DND-41 (cell line): ENCODE results near the gene OR7C1.
"Not testable (repeated sequence)": the region's sequence is repeated elsewhere in the genome, so short reads cannot be mapped to it uniquely, and the experiment has no call there.

ENCODE experiments used
- ATAC-seq: fragments of 200-7000 bp; cut with Tn5 transposase; 3 replicates; pipeline ENCODE4 v1.9.1; 2021; ENCODE audit warnings: low read depth; ENCODE audit not compliant: insufficient read depth
- DNase-seq: peaks from one replicate; pipeline ENCODE4 v3.0.0-alpha.2; 2020
- H2AFZ ChIP-seq: 2 replicates; pipeline ENCODE4 v1.6.0; 2012; ENCODE audit warnings: low read depth, low read length
- H3K27ac ChIP-seq: 2 replicates; pipeline ENCODE4 v1.5.1; 2012; ENCODE audit warnings: low read length, inconsistent platforms
- H3K27me3 ChIP-seq: fragments of 200-600 bp; sonication (generic); 2 replicates; pipeline ENCODE4 v1.6.0; 2012; ENCODE audit warnings: low read length, mild to moderate bottlenecking, inconsistent platforms; ENCODE audit not compliant: insufficient read depth, poor library complexity
- H3K36me3 ChIP-seq: 2 replicates; pipeline ENCODE4 v1.5.1; 2012; ENCODE audit warnings: low read length, inconsistent platforms; ENCODE audit not compliant: insufficient read depth
- H3K4me1 ChIP-seq: 2 replicates; pipeline ENCODE4 v1.5.1; 2012; ENCODE audit warnings: mild to moderate bottlenecking, low read length; ENCODE audit not compliant: insufficient read depth
- H3K4me2 ChIP-seq: 2 replicates; pipeline ENCODE4 v1.6.0; 2012; ENCODE audit warnings: mild to moderate bottlenecking, moderate library complexity, low read length, inconsistent platforms; ENCODE audit not compliant: insufficient read depth
- H3K4me3 ChIP-seq, 2 experiments: fragments of 200-600 bp in 1 of 2; shearing (Covaris generic) in 1 of 2; 2 replicates each; pipeline ENCODE4 v1.5.1; 2012 to 2016; ENCODE audit warnings: inconsistent platforms in 2 of 2, low read length in 2 of 2, mild to moderate bottlenecking in 2 of 2, low read depth in 1 of 2, moderate library complexity in 1 of 2
- H3K79me2 ChIP-seq: 2 replicates; pipeline ENCODE4 v1.6.0; 2012; ENCODE audit warnings: low read length, inconsistent platforms; ENCODE audit not compliant: insufficient read depth
- H3K9ac ChIP-seq: 2 replicates; pipeline ENCODE4 v1.6.0; 2012; ENCODE audit warnings: low read depth, mild to moderate bottlenecking, inconsistent platforms, low read length, moderate library complexity
- H3K9me3 ChIP-seq: 2 replicates; pipeline ENCODE4 v1.5.1; 2012; ENCODE audit warnings: low read length, moderate library complexity, mild to moderate bottlenecking, inconsistent platforms; ENCODE audit not compliant: insufficient read depth, severe bottlenecking
- H4K20me1 ChIP-seq: 2 replicates; pipeline ENCODE4 v1.6.0; 2012; ENCODE audit warnings: low read length; ENCODE audit not compliant: insufficient read depth
- CTCF ChIP-seq: IDR thresholded peaks from 2 replicates; pipeline ENCODE4 v1.5.1; 2012; ENCODE audit warnings: borderline replicate concordance, low read length, moderate library complexity, mild to moderate bottlenecking; ENCODE audit not compliant: poor library complexity, severe bottlenecking; ENCODE audit errors: extremely low read depth
- EZH2 ChIP-seq: IDR thresholded peaks from 3 replicates; pipeline ENCODE4 v1.6.1; 2012; ENCODE audit warnings: borderline replicate concordance, low read depth, mild to moderate bottlenecking, moderate library complexity, low read length, inconsistent platforms; ENCODE audit not compliant: severe bottlenecking

The OR7C1 gene

GRCh38 chr19:14779151-14779550 is 55.8 kb downstream of the OR7C1 start:
- no peak overlapping the region for H3K9ac ChIP-seq
- no peaks in the 10 kb centered on the region for H3K9me3 ChIP-seq
- no peaks in the 10 kb centered on the region for H4K20me1 ChIP-seq
- TF ChIP-seq CTCF (no peak), EZH2 (no peak)
- H2AFZ ChIP-seq: no peak overlapping the region; the same call in 1 of the 2 replicates
- H3K27me3 ChIP-seq: no peaks in the 10 kb centered on the region
- DNase-seq (no peak), ATAC-seq (no peak)
- H3K27ac ChIP-seq: no peak overlapping the region
- no peaks in the 10 kb centered on the region for H3K36me3 ChIP-seq
- peaks cover 46% of the 10 kb centered on the region for H3K4me1 ChIP-seq
- H3K4me3 ChIP-seq: no peak overlapping the region
- H3K79me2 ChIP-seq: 0 out of 2 replicates have a peak, but pooled peaks cover 2% of the 10 kb centered on the region
- no peak overlapping the region for H3K4me2 ChIP-seq

GRCh38 chr19:14778110-14778845 is 56.7 kb downstream of the OR7C1 start, which contains the start of gene ADGRE2:
Gene ADGRE2, minus strand, starts transcription at chr19:14778560. Its CDS starts 1,804 bp downstream, at chr19:14776756.
- H3K27me3 ChIP-seq, H3K9me3 ChIP-seq, H3K79me2 ChIP-seq, H3K4me2 ChIP-seq, H4K20me1 ChIP-seq, H3K4me3 ChIP-seq, H2AFZ ChIP-seq, H3K9ac ChIP-seq, H3K36me3 ChIP-seq: not testable (repeated sequence)
- H3K27ac ChIP-seq: 0 out of 2 replicates have a peak within 1 kb of the TSS, but pooled peaks have one; percentile 56
- peaks cover 42% of the 10 kb centered on the region for H3K4me1 ChIP-seq
- ATAC-seq (peak; percentile 56), DNase-seq (peak; percentile 64)

- H3K27me3 ChIP-seq, H3K4me2 ChIP-seq, DNase-seq, H2AFZ ChIP-seq, H3K79me2 ChIP-seq, H3K9me3 ChIP-seq, ATAC-seq, H4K20me1 ChIP-seq, H3K36me3 ChIP-seq, H3K27ac ChIP-seq, H3K4me3 ChIP-seq, H3K9ac ChIP-seq: not testable (repeated sequence)
- peaks cover 39% of the 10 kb centered on the region for H3K4me1 ChIP-seq
Measured at GRCh38 chr19:14777645-14778044, 57.3 kb downstream of the OR7C1 start.

GRCh38 chr19:14775869-14776586 is 59.0 kb downstream of the OR7C1 start:
- ATAC-seq (peak; percentile 70), DNase-seq (peak; percentile 79)
- H3K79me2 ChIP-seq: 0 out of 2 replicates have a peak, but pooled peaks cover 2% of the 10 kb centered on the region
- TF ChIP-seq EZH2: no peak
- no peak for TF ChIP-seq CTCF
- H2AFZ ChIP-seq: peak overlapping the region; percentile 54
- H3K27ac ChIP-seq: peak overlapping the region; percentile 82
- H3K4me3 ChIP-seq: peak overlapping the region; percentile 30 to 60; a peak in 3 of 4 replicates
- peak overlapping the region; percentile 68 for H3K4me2 ChIP-seq
- peak overlapping the region; percentile 49 for H3K9ac ChIP-seq
- H3K9me3 ChIP-seq: no peaks in the 10 kb centered on the region
- H3K36me3 ChIP-seq: peaks cover 8% of the 10 kb centered on the region
- no peaks in the 10 kb centered on the region for H3K27me3 ChIP-seq
- no peaks in the 10 kb centered on the region for H4K20me1 ChIP-seq
- peaks cover 53% of the 10 kb centered on the region for H3K4me1 ChIP-seq

- not testable (repeated sequence) for H3K27me3 ChIP-seq, H4K20me1 ChIP-seq, H3K9me3 ChIP-seq, ATAC-seq, H3K79me2 ChIP-seq, H3K36me3 ChIP-seq, DNase-seq
- H3K9ac ChIP-seq: peak overlapping the region; percentile 49
- peak overlapping the region in 1 of 2 experiments; percentile 60; a peak in 3 of 4 replicates for H3K4me3 ChIP-seq
- peak overlapping the region; percentile 68 for H3K4me2 ChIP-seq
- H3K27ac ChIP-seq: peak overlapping the region; percentile 82
- H2AFZ ChIP-seq: peak overlapping the region; percentile 31; the same call in 1 of the 2 replicates
- H3K4me1 ChIP-seq: peaks cover 59% of the 10 kb centered on the region
Measured at GRCh38 chr19:14775326-14775725, 59.7 kb downstream of the OR7C1 start.
